ENCODE results near the gene ATP8A2. TPM values are rescaled to one million over a fixed set of nuclear protein-coding genes. Genes with fewer than 3 reads are reported as not detected.

Gene ATP8A2
- total and polyA plus RNA-seq, 2 of the 4 experiments (the other 2 are of a cell fraction): 0.02 to 0.18 TPM

- Histone ChIP-seq H2BK5ac (ENCODE audit: low read depth, low read length, poor library complexity, severe bottlenecking) (no peak overlapping the region), H3K4me2 (ENCODE audit: low read depth, low read length) (no peak overlapping the region), H4K8ac (ENCODE audit: low read depth in 2 of 2, low read length in 2 of 2) (no peak overlapping the region), H3K56ac (ENCODE audit: extremely low read depth, insufficient read depth, low read length) (no peak overlapping the region), H3K9me3 (ENCODE audit: control insufficient read depth, insufficient read depth, low read length) (peaks cover 2% of the 10 kb centered on the region), H3K27ac (ENCODE audit: insufficient read depth, low read length) (no peak overlapping the region), H3K18ac (ENCODE audit: low read depth, low read length) (no peak overlapping the region), H3K4me3 (ENCODE audit: insufficient read depth, low read depth, low read length) (no peak overlapping the region), H2AFZ (replicated peaks; ENCODE audit: low read length, poor library complexity) (no peak overlapping the region), H2AK5ac (ENCODE audit: low read depth, low read length) (no peak overlapping the region), H2BK20ac (ENCODE audit: low read depth, low read length) (no peak overlapping the region), H3K23ac (ENCODE audit: low read depth, low read length) (no peak overlapping the region), H4K91ac (ENCODE audit: insufficient read depth, low read depth, low read length) (no peak overlapping the region), H3K27me3 (ENCODE audit: control insufficient read depth, insufficient read depth, low read length) (no peaks in the 10 kb centered on the region), H2BK120ac (ENCODE audit: low read depth, low read length) (no peak overlapping the region), H2BK15ac (ENCODE audit: low read depth, low read length) (no peak overlapping the region), H3K9ac (ENCODE audit: low read depth, low read length) (no peak overlapping the region), H4K5ac (ENCODE audit: low read depth, low read length) (no peak overlapping the region), H4K20me1 (ENCODE audit: insufficient read depth, low read length) (no peaks in the 10 kb centered on the region), H2AK9ac (replicated peaks; ENCODE audit: low read depth, low read length, poor library complexity) (no peak overlapping the region), H3K4me1 (ENCODE audit: control insufficient read depth, insufficient read depth, low read length) (no peaks in the 10 kb centered on the region), H3K36me3 (ENCODE audit: control insufficient read depth, insufficient read depth, low read length) (no peaks in the 10 kb centered on the region), H3K9me1 (ENCODE audit: insufficient read depth, low read length) (no peaks in the 10 kb centered on the region), H3K79me1 (ENCODE audit: low read depth in 1 of 2, low read length in 2 of 2) (no peaks in the 10 kb centered on the region), H3K14ac (replicated peaks; ENCODE audit: low read depth, low read length) (no peak overlapping the region), H3K4ac (ENCODE audit: low read depth, low read length) (no peak overlapping the region)
- TF ChIP-seq MXI1 (IDR thresholded peaks at IDR 0.05; ENCODE audit: borderline replicate concordance, low read depth, low read length): no peak
- TF ChIP-seq POLR2A (IDR thresholded peaks at IDR 0.05; ENCODE audit: low read depth, low read length): no peak
- no peak for TF ChIP-seq USF2 (IDR thresholded peaks at IDR 0.05; ENCODE audit: low read depth, low read length)
- TF ChIP-seq ELK1 (IDR thresholded peaks at IDR 0.05; ENCODE audit: borderline replicate concordance, low read depth, low read length): no peak
- no peak for TF ChIP-seq MAZ (IDR thresholded peaks at IDR 0.05; ENCODE audit: borderline replicate concordance, low read depth, low read length)
- TF ChIP-seq NFE2L2 (IDR thresholded peaks at IDR 0.05; ENCODE audit: low read depth, low read length): no peak
- TF ChIP-seq CHD1 (IDR thresholded peaks at IDR 0.05; ENCODE audit: low read depth, low read length): no peak
- no peak for TF ChIP-seq RFX5 (IDR thresholded peaks at IDR 0.05; ENCODE audit: low read depth, low read length)
- no peak for TF ChIP-seq CEBPB (IDR thresholded peaks at IDR 0.05; ENCODE audit: low read depth, low read length)
- no peak for TF ChIP-seq RAD21 (IDR thresholded peaks at IDR 0.05; ENCODE audit: low read length)
- TF ChIP-seq SMC3 (IDR thresholded peaks at IDR 0.05; ENCODE audit: low read depth, low read length): no peak
- no peak for TF ChIP-seq MAFK (IDR thresholded peaks at IDR 0.05; ENCODE audit: low read depth, low read length)
- TF ChIP-seq FOS (IDR thresholded peaks at IDR 0.05; ENCODE audit: low read depth, low read length): no peak
- no peak for TF ChIP-seq RCOR1 (IDR thresholded peaks at IDR 0.05; ENCODE audit: insufficient replicate concordance, low read length)
- no peak for TF ChIP-seq CTCF (conservative IDR thresholded peaks at IDR 0.05; ENCODE audit: low read depth, low read length)
- intact Hi-C loops (cut with micrococcal nuclease) (no loop called here), in situ Hi-C loops (cut with MboI; ENCODE audit: low sequenced_read_pairs) (no loop called here), dilution Hi-C loops (cut with HindIII; ENCODE audit: low sequenced_read_pairs, unreplicated experiment) (no loop called here)
- WGBS, 2 experiments (ENCODE audit: extremely low coverage in 2 of 2, insufficient read length in 1 of 2): no CpG with 5 or more reads among the region's 3 CpGs
- POLR2A ChIA-PET (ENCODE audit: unreplicated experiment): no interaction called here
- CTCF ChIA-PET: no interaction called here
- ATAC-seq (ENCODE audit: low read depth): no peak
- no TSS peak for BruUV-seq (replicated peaks)
- DNase-seq: no peak
Observed at GRCh38 chr13:25840261-25840660, 468.5 kb downstream of the ATP8A2 start.
